ENCODE results near the gene SEC61A1.
A peak's percentile ranks its signal among the peaks of the same experiment; 100 is the strongest.

SEC61A1 gene

GRCh38 chr3:128051837-128052594 is at the start of gene SEC61A1:
SEC61A1 (plus strand) TSS chr3:128052437; CDS start chr3:128052553, 116 bp downstream.
- TF ChIP-seq POLR2A (IDR thresholded peaks at IDR 0.05; ENCODE audit: low read length) (peak; percentile 87), GATA1 (IDR thresholded peaks at IDR 0.05; ENCODE audit: low read depth, low read length) (no peak)
- peak; percentile 95 to 97 for DNase-seq

- TF ChIP-seq GATA1 (IDR thresholded peaks at IDR 0.05; ENCODE audit: low read depth, low read length) (no peak), POLR2A (IDR thresholded peaks at IDR 0.05; ENCODE audit: low read length) (no peak)
- no peak for DNase-seq
Measured at GRCh38 chr3:128004661-128005060, 47.6 kb upstream of the SEC61A1 start.

GRCh38 chr3:128006061-128007032 is 45.9 kb upstream of the SEC61A1 start:
- no peak for DNase-seq
- TF ChIP-seq GATA1 (IDR thresholded peaks at IDR 0.05; ENCODE audit: low read depth, low read length) (no peak), POLR2A (IDR thresholded peaks at IDR 0.05; ENCODE audit: low read length) (no peak)

GRCh38 chr3:128007033-128007424 is 45.2 kb upstream of the SEC61A1 start:
- TF ChIP-seq POLR2A (IDR thresholded peaks at IDR 0.05; ENCODE audit: low read length) (no peak), GATA1 (IDR thresholded peaks at IDR 0.05; ENCODE audit: low read depth, low read length) (no peak)
- DNase-seq: no peak

GRCh38 chr3:128009952-128010846 is 42.0 kb upstream of the SEC61A1 start:
- peak; percentile 30 to 70 for DNase-seq
- TF ChIP-seq POLR2A (IDR thresholded peaks at IDR 0.05; ENCODE audit: low read length): no peak
- no peak for TF ChIP-seq GATA1 (IDR thresholded peaks at IDR 0.05; ENCODE audit: low read depth, low read length)

- peak in 1 of 2 experiments; percentile 48 for DNase-seq
- TF ChIP-seq GATA1 (IDR thresholded peaks at IDR 0.05; ENCODE audit: low read depth, low read length): no peak
- no peak for TF ChIP-seq POLR2A (IDR thresholded peaks at IDR 0.05; ENCODE audit: low read length)
Measured at GRCh38 chr3:128011140-128011539, 41.1 kb upstream of the SEC61A1 start.

- TF ChIP-seq POLR2A (IDR thresholded peaks at IDR 0.05; ENCODE audit: low read length) (no peak), GATA1 (IDR thresholded peaks at IDR 0.05; ENCODE audit: low read depth, low read length) (no peak)
- DNase-seq: no peak
Measured at GRCh38 chr3:128012050-128012449, 40.2 kb upstream of the SEC61A1 start.

GRCh38 chr3:128014548-128014947 is 37.7 kb upstream of the SEC61A1 start:
- TF ChIP-seq POLR2A (IDR thresholded peaks at IDR 0.05; ENCODE audit: low read length) (no peak), GATA1 (IDR thresholded peaks at IDR 0.05; ENCODE audit: low read depth, low read length) (no peak)
- no peak for DNase-seq

- DNase-seq: no peak
- no peak for TF ChIP-seq POLR2A (IDR thresholded peaks at IDR 0.05; ENCODE audit: low read length)
- no peak for TF ChIP-seq GATA1 (IDR thresholded peaks at IDR 0.05; ENCODE audit: low read depth, low read length)
Measured at GRCh38 chr3:128016502-128016901, 35.7 kb upstream of the SEC61A1 start.

- no peak for DNase-seq
- TF ChIP-seq GATA1 (IDR thresholded peaks at IDR 0.05; ENCODE audit: low read depth, low read length) (no peak), POLR2A (IDR thresholded peaks at IDR 0.05; ENCODE audit: low read length) (no peak)
Measured at GRCh38 chr3:128021768-128022372, 30.4 kb upstream of the SEC61A1 start.

- TF ChIP-seq POLR2A (IDR thresholded peaks at IDR 0.05; ENCODE audit: low read length) (no peak), GATA1 (IDR thresholded peaks at IDR 0.05; ENCODE audit: low read depth, low read length) (no peak)
- DNase-seq: no peak
Measured at GRCh38 chr3:128033102-128033501, 19.1 kb upstream of the SEC61A1 start.

GRCh38 chr3:128036119-128036518 is 16.1 kb upstream of the SEC61A1 start:
- no peak for TF ChIP-seq POLR2A (IDR thresholded peaks at IDR 0.05; ENCODE audit: low read length)
- no peak for TF ChIP-seq GATA1 (IDR thresholded peaks at IDR 0.05; ENCODE audit: low read depth, low read length)
- no peak for DNase-seq

- DNase-seq: no peak
- TF ChIP-seq POLR2A (IDR thresholded peaks at IDR 0.05; ENCODE audit: low read length) (no peak), GATA1 (IDR thresholded peaks at IDR 0.05; ENCODE audit: low read depth, low read length) (no peak)
Measured at GRCh38 chr3:128040041-128040440, 12.2 kb upstream of the SEC61A1 start.
